DND-41 (cell line): ENCODE measurements around the gene MSI2.
A peak's percentile ranks its signal among the peaks of the same experiment; 100 is the strongest.

ENCODE experiments used
- ATAC-seq: fragments of 200-7000 bp; cut with Tn5 transposase; 3 replicates; pipeline ENCODE4 v1.9.1; 2021; ENCODE audit warnings: low read depth; ENCODE audit not compliant: insufficient read depth
- DNase-seq: peaks from one replicate; pipeline ENCODE4 v3.0.0-alpha.2; 2020
- H2AFZ ChIP-seq: 2 replicates; pipeline ENCODE4 v1.6.0; 2012; ENCODE audit warnings: low read depth, low read length
- H3K27ac ChIP-seq: 2 replicates; pipeline ENCODE4 v1.5.1; 2012; ENCODE audit warnings: low read length, inconsistent platforms
- H3K27me3 ChIP-seq: fragments of 200-600 bp; sonication (generic); 2 replicates; pipeline ENCODE4 v1.6.0; 2012; ENCODE audit warnings: low read length, mild to moderate bottlenecking, inconsistent platforms; ENCODE audit not compliant: insufficient read depth, poor library complexity
- H3K36me3 ChIP-seq: 2 replicates; pipeline ENCODE4 v1.5.1; 2012; ENCODE audit warnings: low read length, inconsistent platforms; ENCODE audit not compliant: insufficient read depth
- H3K4me1 ChIP-seq: 2 replicates; pipeline ENCODE4 v1.5.1; 2012; ENCODE audit warnings: mild to moderate bottlenecking, low read length; ENCODE audit not compliant: insufficient read depth
- H3K4me2 ChIP-seq: 2 replicates; pipeline ENCODE4 v1.6.0; 2012; ENCODE audit warnings: mild to moderate bottlenecking, moderate library complexity, low read length, inconsistent platforms; ENCODE audit not compliant: insufficient read depth
- H3K4me3 ChIP-seq, 2 experiments: fragments of 200-600 bp in 1 of 2; shearing (Covaris generic) in 1 of 2; 2 replicates each; pipeline ENCODE4 v1.5.1; 2012 to 2016; ENCODE audit warnings: inconsistent platforms in 2 of 2, low read length in 2 of 2, mild to moderate bottlenecking in 2 of 2, low read depth in 1 of 2, moderate library complexity in 1 of 2
- H3K79me2 ChIP-seq: 2 replicates; pipeline ENCODE4 v1.6.0; 2012; ENCODE audit warnings: low read length, inconsistent platforms; ENCODE audit not compliant: insufficient read depth
- H3K9ac ChIP-seq: 2 replicates; pipeline ENCODE4 v1.6.0; 2012; ENCODE audit warnings: low read depth, mild to moderate bottlenecking, inconsistent platforms, low read length, moderate library complexity
- H3K9me3 ChIP-seq: 2 replicates; pipeline ENCODE4 v1.5.1; 2012; ENCODE audit warnings: low read length, moderate library complexity, mild to moderate bottlenecking, inconsistent platforms; ENCODE audit not compliant: insufficient read depth, severe bottlenecking
- H4K20me1 ChIP-seq: 2 replicates; pipeline ENCODE4 v1.6.0; 2012; ENCODE audit warnings: low read length; ENCODE audit not compliant: insufficient read depth
- EZH2 ChIP-seq: IDR thresholded peaks from 3 replicates; pipeline ENCODE4 v1.6.1; 2012; ENCODE audit warnings: borderline replicate concordance, low read depth, mild to moderate bottlenecking, moderate library complexity, low read length, inconsistent platforms; ENCODE audit not compliant: severe bottlenecking
- TF ChIP-seq, protein P1 (sequence below): IDR thresholded peaks from 2 replicates; pipeline ENCODE4 v1.5.1; 2012; ENCODE audit warnings: borderline replicate concordance, low read length, moderate library complexity, mild to moderate bottlenecking; ENCODE audit not compliant: poor library complexity, severe bottlenecking; ENCODE audit errors: extremely low read depth

Gene MSI2

DNA sequence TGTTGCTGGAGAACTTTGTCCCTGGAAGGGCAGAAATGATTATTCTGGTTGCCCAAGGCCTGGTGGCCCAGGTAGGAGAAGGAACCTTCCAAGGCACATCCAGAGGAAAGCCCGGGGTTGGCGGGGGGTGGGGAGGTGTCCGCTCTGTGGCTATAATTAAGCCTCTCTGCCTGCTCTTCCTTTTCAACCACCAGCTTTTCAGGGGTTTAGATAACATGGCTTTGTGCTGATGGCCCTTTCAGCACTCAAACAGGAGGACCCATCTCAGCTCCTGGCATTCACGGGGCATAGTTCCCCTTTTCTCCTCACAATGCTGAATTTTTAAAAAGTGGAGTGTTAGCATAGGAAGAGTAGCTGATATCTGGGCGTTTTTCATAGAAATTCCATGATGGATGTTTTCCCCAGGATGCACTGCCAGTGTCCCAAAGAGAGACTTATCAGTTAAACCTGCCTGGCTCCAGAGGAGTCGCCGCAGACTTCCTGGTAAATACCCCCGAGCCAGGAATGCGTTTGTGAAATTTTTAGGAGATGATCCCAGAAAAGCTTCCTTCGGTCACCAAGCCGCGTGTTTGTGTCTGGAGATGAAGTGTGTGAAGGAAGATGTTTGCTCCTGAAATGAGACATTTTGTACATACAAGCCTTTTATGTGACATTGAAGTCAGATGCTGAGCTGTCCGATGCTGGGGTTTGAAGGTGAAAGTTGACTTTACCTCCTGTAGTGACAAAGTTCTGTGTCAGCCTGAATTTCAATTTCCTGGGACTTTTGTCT is 188.5 kb downstream of the MSI2 start:
- peaks cover 88% of the 10 kb centered on the region for H3K79me2 ChIP-seq
- peak overlapping the region; percentile 68 for H3K9ac ChIP-seq
- H3K36me3 ChIP-seq = peaks cover 57% of the 10 kb centered on the region
- H3K9me3 ChIP-seq = no peaks in the 10 kb centered on the region
- no peak overlapping the region for H3K4me3 ChIP-seq
- TF ChIP-seq, protein P1, sequence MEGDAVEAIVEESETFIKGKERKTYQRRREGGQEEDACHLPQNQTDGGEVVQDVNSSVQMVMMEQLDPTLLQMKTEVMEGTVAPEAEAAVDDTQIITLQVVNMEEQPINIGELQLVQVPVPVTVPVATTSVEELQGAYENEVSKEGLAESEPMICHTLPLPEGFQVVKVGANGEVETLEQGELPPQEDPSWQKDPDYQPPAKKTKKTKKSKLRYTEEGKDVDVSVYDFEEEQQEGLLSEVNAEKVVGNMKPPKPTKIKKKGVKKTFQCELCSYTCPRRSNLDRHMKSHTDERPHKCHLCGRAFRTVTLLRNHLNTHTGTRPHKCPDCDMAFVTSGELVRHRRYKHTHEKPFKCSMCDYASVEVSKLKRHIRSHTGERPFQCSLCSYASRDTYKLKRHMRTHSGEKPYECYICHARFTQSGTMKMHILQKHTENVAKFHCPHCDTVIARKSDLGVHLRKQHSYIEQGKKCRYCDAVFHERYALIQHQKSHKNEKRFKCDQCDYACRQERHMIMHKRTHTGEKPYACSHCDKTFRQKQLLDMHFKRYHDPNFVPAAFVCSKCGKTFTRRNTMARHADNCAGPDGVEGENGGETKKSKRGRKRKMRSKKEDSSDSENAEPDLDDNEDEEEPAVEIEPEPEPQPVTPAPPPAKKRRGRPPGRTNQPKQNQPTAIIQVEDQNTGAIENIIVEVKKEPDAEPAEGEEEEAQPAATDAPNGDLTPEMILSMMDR = no peak
- no peak for TF ChIP-seq EZH2
- ATAC-seq = no peak
- no peaks in the 10 kb centered on the region for H4K20me1 ChIP-seq
- H3K4me2 ChIP-seq = no peak overlapping the region
- DNase-seq = no peak
- H3K27me3 ChIP-seq = no peaks in the 10 kb centered on the region
- peak overlapping the region; percentile 97 for H3K27ac ChIP-seq
- no peak overlapping the region for H2AFZ ChIP-seq
- H3K4me1 ChIP-seq = peaks cover 100% of the 10 kb centered on the region

DNA sequence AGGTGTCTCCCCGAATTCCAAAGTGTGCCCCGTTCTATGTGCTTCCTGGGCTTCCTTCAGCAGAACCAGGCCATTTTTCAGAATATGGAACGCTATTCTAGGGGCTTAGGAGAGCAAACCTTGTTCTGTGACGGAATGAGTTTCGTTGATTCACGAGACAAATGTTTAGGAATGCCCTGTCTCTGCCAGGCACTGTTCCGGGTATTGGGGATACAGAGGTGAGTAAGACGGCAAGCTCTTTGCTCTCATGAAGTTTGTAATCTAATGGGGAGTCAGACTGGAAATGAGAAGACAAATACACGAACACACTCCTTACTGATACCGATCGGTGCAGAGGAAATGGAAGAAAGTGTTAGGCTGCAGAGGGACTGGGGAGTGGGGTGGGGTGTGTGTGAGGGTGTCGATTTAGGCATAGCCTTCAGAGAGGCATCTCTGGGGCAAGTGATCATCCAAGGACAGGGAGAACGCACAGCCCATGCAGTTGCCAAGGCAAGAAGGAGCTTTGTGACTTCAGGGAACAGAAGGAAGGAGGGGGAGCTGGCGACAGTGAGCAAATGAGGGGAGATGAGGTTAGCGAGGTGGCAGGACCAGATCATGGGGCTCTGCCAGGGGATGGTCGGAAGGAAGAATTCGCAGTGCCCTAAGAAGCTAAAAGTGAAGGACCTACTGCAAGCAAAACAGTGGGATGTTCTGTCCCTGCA is 189.6 kb downstream of the MSI2 start:
- Histone ChIP-seq H3K9ac (peak overlapping the region; percentile 68), H3K36me3 (peaks cover 62% of the 10 kb centered on the region), H4K20me1 (no peaks in the 10 kb centered on the region), H3K9me3 (no peaks in the 10 kb centered on the region), H3K79me2 (peaks cover 88% of the 10 kb centered on the region), H3K27ac (peak overlapping the region; percentile 97), H3K4me1 (peaks cover 100% of the 10 kb centered on the region), H3K4me3 (no peak overlapping the region), H3K4me2 (no peak overlapping the region; the same call in 1 of the 2 replicates), H3K27me3 (no peaks in the 10 kb centered on the region), H2AFZ (no peak overlapping the region)
- TF ChIP-seq, protein P1 = no peak
- TF ChIP-seq EZH2 = no peak
- no peak for DNase-seq
- no peak for ATAC-seq

DNA sequence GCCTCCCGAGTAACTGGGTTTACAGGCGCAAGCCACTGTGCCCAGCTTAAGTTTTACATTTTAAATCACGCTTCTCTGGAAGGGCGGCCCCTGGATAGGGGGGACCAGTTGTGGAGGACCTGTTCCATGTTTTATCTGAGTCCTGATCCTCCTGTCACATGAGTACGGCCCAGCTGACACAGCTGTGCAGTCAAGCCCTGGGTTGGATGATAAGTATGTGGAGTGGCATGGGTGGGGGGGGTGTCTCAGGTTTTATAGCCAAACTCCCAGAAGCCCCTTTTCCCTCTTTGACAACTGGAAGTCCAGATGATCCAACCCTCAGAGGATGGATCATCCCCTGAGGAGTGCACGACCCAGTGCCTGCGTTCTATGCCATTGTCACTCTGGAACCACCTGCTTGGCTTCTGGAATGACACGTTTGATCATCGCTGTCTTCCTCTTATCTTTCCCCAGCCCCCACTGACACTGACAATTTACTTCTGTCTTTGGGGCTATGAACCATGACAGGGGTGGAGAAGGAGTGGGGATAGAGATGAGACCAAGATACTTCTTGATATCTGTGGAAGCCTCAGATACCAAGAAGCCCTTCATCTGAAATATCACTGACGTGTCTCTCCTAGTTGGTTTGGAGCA is 191.2 kb downstream of the MSI2 start:
- H3K4me2 ChIP-seq = no peak overlapping the region
- DNase-seq = no peak
- peaks cover 78% of the 10 kb centered on the region for H3K36me3 ChIP-seq
- no peaks in the 10 kb centered on the region for H3K9me3 ChIP-seq
- TF ChIP-seq, protein P1 = no peak
- no peak for TF ChIP-seq EZH2
- no peak overlapping the region for H3K4me3 ChIP-seq
- no peaks in the 10 kb centered on the region for H3K27me3 ChIP-seq
- H3K4me1 ChIP-seq = peaks cover 100% of the 10 kb centered on the region
- H3K79me2 ChIP-seq = peaks cover 92% of the 10 kb centered on the region
- no peaks in the 10 kb centered on the region for H4K20me1 ChIP-seq
- peak overlapping the region; percentile 97 for H3K27ac ChIP-seq
- no peak overlapping the region for H2AFZ ChIP-seq
- peak overlapping the region; percentile 68 for H3K9ac ChIP-seq
- ATAC-seq = no peak
